Upper lobe of left lung (tissue), 6 donors: ENCODE measurements around the gene SNX10. TPM values are rescaled to one million over a fixed set of nuclear protein-coding genes. Genes with fewer than 3 reads are reported as not detected.
A peak's percentile ranks its signal among the peaks of the same experiment; 100 is the strongest.

Experiments
- ATAC-seq, 2 donors: fragments of 200-7000 bp; cut with Tn5 transposase; one replicate each; pipeline ENCODE4 v1.9.1; 2022; ENCODE audit warnings: mild to moderate bottlenecking in 2 of 2, moderate library complexity in 2 of 2; ENCODE audit not compliant: low FRiP score in 2 of 2
- DNase-seq, 2 donors: peaks; one replicate each; pipeline ENCODE4 v3.0.0-alpha.2; 2019 to 2020
- H3K27ac ChIP-seq, 4 donors: fragments of 200-600 bp; sonication (generic); one replicate each; pipeline ENCODE4 v1.5.1; 2016 to 2019
- H3K27me3 ChIP-seq, 4 donors: fragments of 200-600 bp; sonication (generic); one replicate each; pipeline ENCODE4 v1.5.1; 2017 to 2019
- H3K36me3 ChIP-seq, 4 donors: fragments of 200-600 bp; sonication (generic); one replicate each; pipeline ENCODE4 v1.5.1; 2016 to 2019
- H3K4me1 ChIP-seq, 4 donors: fragments of 200-600 bp; sonication (generic); one replicate each; pipeline ENCODE4 v1.5.1; 2018 to 2019
- H3K4me3 ChIP-seq, 4 donors: fragments of 200-600 bp; sonication (generic); one replicate each; pipeline ENCODE4 v1.5.1; 2017 to 2019; ENCODE audit warnings: mild to moderate bottlenecking in 2 of 4, moderate library complexity in 1 of 4
- H3K9me3 ChIP-seq, 4 donors: fragments of 200-600 bp; sonication (generic); one replicate each; pipeline ENCODE4 v1.5.1; 2018 to 2019
- EP300 ChIP-seq, 4 donors: sonication (generic); formaldehyde crosslinking; IDR thresholded peaks; one replicate each; pipeline ENCODE4 v1.5.1; 2017; ENCODE audit warnings: antibody characterized with exemption in 4 of 4, control low read depth in 2 of 4
- POLR2A ChIP-seq, 4 donors: fragments of 450-650 bp; IDR thresholded peaks; one replicate each; pipeline ENCODE4 v1.5.1; 2016 to 2017; ENCODE audit warnings: antibody characterized with exemption in 4 of 4, mild to moderate bottlenecking in 2 of 4
- POLR2AphosphoS5 ChIP-seq, 2 donors: sonication (generic); formaldehyde crosslinking; IDR thresholded peaks; one replicate each; pipeline ENCODE4 v1.5.1; 2017; ENCODE audit warnings: antibody characterized with exemption in 2 of 2
- WGBS, 2 donors: methylation state at CpG; one replicate each; pipeline ENCODE4 v1.1.5; 2017 to 2018; 5-methylcytosine and 5-hydroxymethylcytosine counted together
- total RNA-seq, 6 donors: library from RNA; depleted of rRNA in 4 of 6; stranded (reverse); fragments of >200 nt in 4 of 6; gene quantifications; one replicate each; pipeline versions ENCODE4 v1.1.0 to v1.2.1, GENCODE V29; 2016 to 2021
- TF ChIP-seq, protein P1 (sequence below), 6 experiments: fragments of 450-650 bp in 4 of 6; fragments of 200-600 bp in 2 of 6; sonication (generic) in 2 of 6; IDR thresholded peaks; one replicate each; pipeline ENCODE4 v1.5.1; 2016 to 2019; ENCODE audit warnings: antibody characterized with exemption in 6 of 6
- donor health status: DM: no; HTN: no; CAD: no; lungs with moderate emphysema.
- donor health status: DM: no; HTN: yes; CAD: no; lungs with severe emphysema.

The SNX10 gene
- total RNA-seq, 6 donors from 2014 or later = 24.1 to 78.6 (median 36.4) TPM

DNA sequence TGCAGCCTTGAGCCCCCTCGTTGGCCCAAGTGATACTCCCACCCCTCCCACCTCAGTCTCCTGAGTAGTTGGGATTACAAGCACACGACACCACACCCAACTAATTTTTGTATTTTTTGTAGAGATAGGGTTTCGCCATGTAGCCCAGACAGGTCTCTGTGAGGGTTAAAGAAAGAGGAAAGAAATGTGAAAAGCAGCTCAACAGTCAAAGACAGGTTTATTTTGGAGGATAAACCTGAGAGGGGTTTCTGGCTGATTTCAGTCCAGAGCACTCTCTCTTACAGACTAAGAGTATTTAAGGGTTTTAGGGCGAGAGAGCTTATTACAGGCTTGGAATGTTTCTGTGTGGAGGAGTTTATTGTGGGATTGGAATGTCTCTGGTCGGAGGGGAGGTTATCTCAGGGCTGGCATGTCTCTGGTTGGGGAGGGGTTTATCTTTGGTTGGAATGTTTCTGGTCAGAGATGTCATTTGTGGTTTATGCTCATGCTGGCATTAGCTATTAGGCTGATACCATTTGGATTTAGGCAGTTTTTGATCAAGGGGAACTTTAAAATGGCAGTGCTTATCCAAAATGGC, 26.1 kb upstream of the SNX10 start:
- Histone ChIP-seq H3K4me1 (no peaks in the 10 kb centered on the region), H3K27ac (no peak overlapping the region), H3K36me3 (no peaks in the 10 kb centered on the region), H3K27me3 (no peaks in the 10 kb centered on the region), H3K9me3 (peaks cover 0 to 4% (median 0%) of the 10 kb centered on the region in 4 donors), H3K4me3 (no peak overlapping the region)
- no peak for TF ChIP-seq POLR2A (IDR thresholded peaks at IDR 0.05)
- TF ChIP-seq, protein P1, sequence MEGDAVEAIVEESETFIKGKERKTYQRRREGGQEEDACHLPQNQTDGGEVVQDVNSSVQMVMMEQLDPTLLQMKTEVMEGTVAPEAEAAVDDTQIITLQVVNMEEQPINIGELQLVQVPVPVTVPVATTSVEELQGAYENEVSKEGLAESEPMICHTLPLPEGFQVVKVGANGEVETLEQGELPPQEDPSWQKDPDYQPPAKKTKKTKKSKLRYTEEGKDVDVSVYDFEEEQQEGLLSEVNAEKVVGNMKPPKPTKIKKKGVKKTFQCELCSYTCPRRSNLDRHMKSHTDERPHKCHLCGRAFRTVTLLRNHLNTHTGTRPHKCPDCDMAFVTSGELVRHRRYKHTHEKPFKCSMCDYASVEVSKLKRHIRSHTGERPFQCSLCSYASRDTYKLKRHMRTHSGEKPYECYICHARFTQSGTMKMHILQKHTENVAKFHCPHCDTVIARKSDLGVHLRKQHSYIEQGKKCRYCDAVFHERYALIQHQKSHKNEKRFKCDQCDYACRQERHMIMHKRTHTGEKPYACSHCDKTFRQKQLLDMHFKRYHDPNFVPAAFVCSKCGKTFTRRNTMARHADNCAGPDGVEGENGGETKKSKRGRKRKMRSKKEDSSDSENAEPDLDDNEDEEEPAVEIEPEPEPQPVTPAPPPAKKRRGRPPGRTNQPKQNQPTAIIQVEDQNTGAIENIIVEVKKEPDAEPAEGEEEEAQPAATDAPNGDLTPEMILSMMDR (IDR thresholded peaks at IDR 0.05) = no peak
- TF ChIP-seq EP300 (IDR thresholded peaks at IDR 0.05) = no peak
- TF ChIP-seq POLR2AphosphoS5 (IDR thresholded peaks at IDR 0.05) = no peak
- DNase-seq = no peak
- ATAC-seq = no peak
- WGBS, 2 donors = 81 to 84% methylated on average over 5 of the region's 5 CpGs

DNA sequence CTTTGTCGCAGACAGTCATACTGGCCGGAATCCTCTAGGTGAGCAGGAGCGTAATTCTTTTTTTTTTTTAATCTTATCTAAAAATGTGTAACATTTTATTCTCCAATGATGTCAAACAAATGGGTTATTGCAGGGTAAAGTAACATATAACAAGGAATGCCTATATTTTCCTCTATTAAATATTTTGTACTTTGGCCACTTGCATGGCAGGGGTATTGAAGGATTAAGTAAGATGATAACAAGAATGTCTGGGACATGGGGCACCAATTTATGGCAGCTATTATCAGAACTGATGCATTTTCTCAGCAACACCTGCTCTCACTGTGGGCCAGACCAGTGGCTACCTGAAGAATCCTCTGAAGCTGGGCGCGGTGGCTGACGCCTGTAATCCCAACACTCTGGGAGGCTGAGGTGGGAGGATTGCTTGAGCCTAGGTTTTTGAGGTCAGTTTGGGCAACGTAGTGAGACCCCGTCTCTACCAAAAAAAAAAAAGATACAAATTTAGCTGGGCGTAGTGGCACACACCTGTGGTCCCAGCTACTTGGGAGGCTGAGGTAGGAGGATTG, 24.0 kb upstream of the SNX10 start:
- H3K27ac ChIP-seq = no peak overlapping the region
- H3K9me3 ChIP-seq = peaks cover 0 to 4% (median 0%) of the 10 kb centered on the region in 4 donors
- H3K4me3 ChIP-seq = no peak overlapping the region
- ATAC-seq (no peak), DNase-seq (no peak)
- 93 to 98% methylated on average over 9 of the region's 9 CpGs for WGBS, 2 donors
- no peaks in the 10 kb centered on the region for H3K36me3 ChIP-seq
- no peaks in the 10 kb centered on the region for H3K27me3 ChIP-seq
- TF ChIP-seq, protein P1 (IDR thresholded peaks at IDR 0.05) = no peak
- TF ChIP-seq POLR2A (IDR thresholded peaks at IDR 0.05) (no peak), EP300 (IDR thresholded peaks at IDR 0.05) (no peak), POLR2AphosphoS5 (IDR thresholded peaks at IDR 0.05) (no peak)
- no peaks in the 10 kb centered on the region for H3K4me1 ChIP-seq

DNA sequence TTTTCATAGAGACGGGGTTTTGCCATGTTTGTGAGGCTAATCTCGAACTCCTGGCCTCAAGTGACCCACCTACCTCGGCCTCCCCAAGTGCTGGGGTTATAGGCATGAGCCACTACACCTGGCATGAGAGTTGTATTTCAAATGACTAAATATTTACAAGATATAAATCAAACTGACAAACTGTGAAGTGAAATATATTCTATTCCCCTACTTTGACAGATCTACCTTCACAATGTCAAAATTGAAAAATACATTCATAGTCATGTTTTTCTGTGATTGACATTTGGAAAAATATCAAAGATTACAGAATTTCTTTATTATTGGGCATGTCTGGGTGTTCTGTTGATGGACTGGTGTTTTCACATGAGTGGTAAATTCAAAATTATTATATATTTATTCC, 16.4 kb upstream of the SNX10 start:
- TF ChIP-seq POLR2A (IDR thresholded peaks at IDR 0.05) (no peak), POLR2AphosphoS5 (IDR thresholded peaks at IDR 0.05) (no peak), EP300 (IDR thresholded peaks at IDR 0.05) (no peak)
- TF ChIP-seq, protein P1 (IDR thresholded peaks at IDR 0.05) = no peak
- H3K4me1 ChIP-seq = no peaks in the 10 kb centered on the region
- H3K4me3 ChIP-seq = no peak overlapping the region
- no peak overlapping the region for H3K27ac ChIP-seq
- DNase-seq (no peak), ATAC-seq (no peak)
- H3K9me3 ChIP-seq = no peaks in the 10 kb centered on the region
- no peaks in the 10 kb centered on the region for H3K36me3 ChIP-seq
- no peaks in the 10 kb centered on the region for H3K27me3 ChIP-seq
- 88 to 96% methylated on average over 3 of the region's 3 CpGs for WGBS, 2 donors

DNA sequence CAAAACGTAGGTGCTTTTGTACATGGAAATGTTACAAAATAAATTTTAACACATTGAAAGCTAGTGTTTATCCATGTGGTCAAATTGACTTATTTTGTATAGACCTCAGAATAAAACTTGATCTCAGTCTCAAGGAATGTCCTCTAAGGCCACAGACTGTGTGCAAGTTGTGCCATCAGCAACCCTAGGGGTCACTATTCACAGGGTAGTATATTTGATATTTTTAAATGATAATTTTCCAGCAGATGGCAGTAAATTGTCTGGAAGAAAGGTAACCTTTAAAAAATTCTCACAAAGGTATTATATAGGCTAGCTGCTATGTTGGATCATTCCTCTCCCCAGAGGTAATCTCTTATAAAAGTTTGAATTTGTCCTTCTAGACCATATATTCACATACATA, 12.9 kb upstream of the SNX10 start:
- Histone ChIP-seq H3K9me3 (no peaks in the 10 kb centered on the region), H3K27me3 (no peaks in the 10 kb centered on the region), H3K27ac (no peak overlapping the region), H3K4me3 (no peak overlapping the region), H3K4me1 (no peaks in the 10 kb centered on the region), H3K36me3 (no peaks in the 10 kb centered on the region)
- ATAC-seq (peak in 1 of 2 donors; percentile 68), DNase-seq (no peak)
- TF ChIP-seq POLR2AphosphoS5 (IDR thresholded peaks at IDR 0.05) (no peak), EP300 (IDR thresholded peaks at IDR 0.05) (no peak)
- TF ChIP-seq, protein P1 (IDR thresholded peaks at IDR 0.05) = peak in 1 of 6 experiments; percentile 18
- 32 to 47% methylated on average over 1 of the region's 1 CpG for WGBS, 2 donors

DNA sequence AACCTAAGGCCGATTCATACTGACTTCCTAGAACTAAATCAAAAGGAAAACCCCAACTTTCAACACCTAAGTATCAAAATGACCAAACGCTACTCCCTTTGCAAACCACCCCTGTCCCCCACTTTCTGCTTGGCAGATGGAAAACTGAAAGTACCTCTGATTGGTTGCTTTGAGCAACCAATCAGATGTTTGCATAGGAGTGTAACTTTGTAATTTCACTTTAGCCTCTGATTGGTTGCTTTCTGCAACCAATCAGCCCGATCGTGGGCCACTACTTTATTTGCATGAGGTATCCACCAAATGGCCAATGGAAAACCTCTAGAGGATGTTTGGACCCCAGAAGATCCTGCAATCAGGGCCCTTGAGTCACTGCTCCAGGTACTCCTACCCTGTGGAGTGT, 12.3 kb upstream of the SNX10 start:
- WGBS, 2 donors = 67 to 75% methylated on average over 4 of the region's 4 CpGs
- TF ChIP-seq, protein P1 (IDR thresholded peaks at IDR 0.05) = no peak
- no peak for TF ChIP-seq EP300 (IDR thresholded peaks at IDR 0.05)
- no peak for TF ChIP-seq POLR2A (IDR thresholded peaks at IDR 0.05)
- no peak for TF ChIP-seq POLR2AphosphoS5 (IDR thresholded peaks at IDR 0.05)
- no peak for ATAC-seq
- Histone ChIP-seq H3K4me3 (no peak overlapping the region), H3K9me3 (no peaks in the 10 kb centered on the region), H3K36me3 (no peaks in the 10 kb centered on the region), H3K27me3 (no peaks in the 10 kb centered on the region), H3K27ac (no peak overlapping the region), H3K4me1 (no peaks in the 10 kb centered on the region)
- DNase-seq = no peak
